ENCODE results near the gene LIN54.
"Not testable (repeated sequence)": the region's sequence is repeated elsewhere in the genome, so short reads cannot be mapped to it uniquely, and the experiment has no call there.

Gene LIN54

GRCh38 chr4:82947498-82947897 lies 63.1 kb downstream of the LIN54 start:
- no peak overlapping the region for H3K27ac ChIP-seq
- TF ChIP-seq ZFX (IDR thresholded peaks at IDR 0.05; ENCODE audit: borderline replicate concordance) (no peak), CTCF (IDR thresholded peaks at IDR 0.05) (no peak)

GRCh38 chr4:82939414-82939813 lies 71.2 kb downstream of the LIN54 start:
- no peak for TF ChIP-seq ZFX (IDR thresholded peaks at IDR 0.05; ENCODE audit: borderline replicate concordance)
- no peak for TF ChIP-seq CTCF (IDR thresholded peaks at IDR 0.05)
- no peak overlapping the region for H3K27ac ChIP-seq

GRCh38 chr4:82934441-82934840 lies 76.2 kb downstream of the LIN54 start:
- no peak overlapping the region for H3K27ac ChIP-seq
- TF ChIP-seq CTCF (IDR thresholded peaks at IDR 0.05) (no peak), ZFX (IDR thresholded peaks at IDR 0.05; ENCODE audit: borderline replicate concordance) (no peak)

- TF ChIP-seq CTCF (IDR thresholded peaks at IDR 0.05) = no peak
- TF ChIP-seq ZFX (IDR thresholded peaks at IDR 0.05; ENCODE audit: borderline replicate concordance) = no peak
- H3K27ac ChIP-seq = no peak overlapping the region
Observed at GRCh38 chr4:82930848-82931755, 79.5 kb downstream of the LIN54 start.

GRCh38 chr4:82921795-82922194 lies 88.8 kb downstream of the LIN54 start:
- no peak overlapping the region for H3K27ac ChIP-seq
- TF ChIP-seq CTCF (IDR thresholded peaks at IDR 0.05) (no peak), ZFX (IDR thresholded peaks at IDR 0.05; ENCODE audit: borderline replicate concordance) (no peak)

GRCh38 chr4:82919386-82919785 lies 91.2 kb downstream of the LIN54 start:
- no peak overlapping the region for H3K27ac ChIP-seq
- TF ChIP-seq CTCF (IDR thresholded peaks at IDR 0.05) (no peak), ZFX (IDR thresholded peaks at IDR 0.05; ENCODE audit: borderline replicate concordance) (no peak)

GRCh38 chr4:82918091-82918490 lies 92.5 kb downstream of the LIN54 start:
- TF ChIP-seq CTCF (IDR thresholded peaks at IDR 0.05) (no peak), ZFX (IDR thresholded peaks at IDR 0.05; ENCODE audit: borderline replicate concordance) (no peak)
- H3K27ac ChIP-seq = no peak overlapping the region

- H3K27ac ChIP-seq = not testable (repeated sequence)
Observed at GRCh38 chr4:82913968-82914367, 96.7 kb downstream of the LIN54 start.

Measured in 22Rv1 (cell line).